HG03159 (cell line): ENCODE measurements around the gene NEURL1B.

Experiments
- ATAC-seq: cut with Tn5 transposase; IDR thresholded peaks from one replicate; pipeline ENCODE4 v1.9.1; 2021; ENCODE audit warnings: mild to moderate bottlenecking, moderate library complexity; ENCODE audit not compliant: unreplicated experiment

The NEURL1B gene

GRCh38 chr5:172713113-172713808 is 72.2 kb downstream of the NEURL1B start:
- peak; percentile 50 for ATAC-seq

DNA sequence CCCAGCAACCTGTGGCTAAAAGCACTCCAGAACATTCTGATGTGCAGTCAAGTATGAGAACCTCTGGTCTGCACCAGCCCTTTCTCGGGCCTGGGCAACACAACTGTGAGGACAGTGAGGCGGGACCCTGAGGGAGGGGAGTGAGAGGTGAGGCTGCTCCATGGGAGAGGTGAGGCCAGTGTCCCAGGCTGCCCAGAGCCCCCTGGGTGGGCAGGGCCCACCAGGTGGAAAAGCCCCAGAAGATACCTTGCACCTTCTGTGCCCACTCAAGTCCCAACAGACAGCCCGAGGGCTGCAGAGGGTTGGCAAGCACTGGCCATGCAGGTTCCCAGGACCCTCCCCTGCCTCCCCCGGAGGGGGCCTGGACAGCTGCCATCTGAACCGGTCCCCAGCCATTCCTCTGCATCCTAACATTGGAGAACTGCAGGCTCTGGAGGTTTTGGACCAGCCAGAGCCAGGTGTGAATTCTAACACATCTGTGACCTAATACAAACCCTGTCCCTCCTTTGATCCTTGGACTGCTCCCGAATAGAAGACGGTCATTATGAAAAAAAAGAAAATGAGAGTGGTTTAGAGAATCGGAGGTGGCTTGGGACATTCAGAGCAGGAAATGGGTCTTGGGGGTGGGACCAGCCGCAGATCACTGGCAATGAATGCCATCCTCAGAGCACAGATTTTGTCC is 72.9 kb downstream of the NEURL1B start:
- no peak for ATAC-seq

GRCh38 chr5:172714491-172715420 is 73.7 kb downstream of the NEURL1B start:
- peak; percentile 69 for ATAC-seq

- no peak for ATAC-seq
Observed at GRCh38 chr5:172715421-172715780, 74.3 kb downstream of the NEURL1B start.

- ATAC-seq: no peak
Observed at GRCh38 chr5:172715931-172716682, 75.0 kb downstream of the NEURL1B start.

DNA sequence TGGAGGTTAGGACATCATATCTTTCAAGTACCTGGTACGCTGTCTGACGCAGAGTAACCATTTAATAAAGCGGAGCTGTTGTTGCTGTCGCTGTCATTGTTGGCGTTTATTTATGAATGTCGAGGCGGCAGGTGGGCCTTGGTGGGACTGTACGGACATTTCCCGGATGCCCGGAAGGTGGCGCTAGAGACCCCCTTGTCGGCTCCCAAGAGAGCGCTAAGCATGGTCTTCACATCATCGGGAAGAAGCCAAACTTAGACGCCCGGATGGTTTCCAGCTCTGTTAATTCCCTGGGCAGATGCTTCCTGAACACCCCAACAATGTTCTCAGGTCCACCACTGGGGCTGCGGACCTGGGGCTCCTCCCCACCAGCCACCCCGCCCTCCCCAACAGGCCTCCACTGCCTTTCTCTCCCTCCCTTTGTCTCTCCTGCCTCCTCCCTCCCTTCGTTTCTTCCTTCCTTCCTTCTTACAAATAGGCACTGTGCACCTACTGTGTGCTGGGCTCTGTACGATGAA is 75.8 kb downstream of the NEURL1B start:
- ATAC-seq: no peak

DNA sequence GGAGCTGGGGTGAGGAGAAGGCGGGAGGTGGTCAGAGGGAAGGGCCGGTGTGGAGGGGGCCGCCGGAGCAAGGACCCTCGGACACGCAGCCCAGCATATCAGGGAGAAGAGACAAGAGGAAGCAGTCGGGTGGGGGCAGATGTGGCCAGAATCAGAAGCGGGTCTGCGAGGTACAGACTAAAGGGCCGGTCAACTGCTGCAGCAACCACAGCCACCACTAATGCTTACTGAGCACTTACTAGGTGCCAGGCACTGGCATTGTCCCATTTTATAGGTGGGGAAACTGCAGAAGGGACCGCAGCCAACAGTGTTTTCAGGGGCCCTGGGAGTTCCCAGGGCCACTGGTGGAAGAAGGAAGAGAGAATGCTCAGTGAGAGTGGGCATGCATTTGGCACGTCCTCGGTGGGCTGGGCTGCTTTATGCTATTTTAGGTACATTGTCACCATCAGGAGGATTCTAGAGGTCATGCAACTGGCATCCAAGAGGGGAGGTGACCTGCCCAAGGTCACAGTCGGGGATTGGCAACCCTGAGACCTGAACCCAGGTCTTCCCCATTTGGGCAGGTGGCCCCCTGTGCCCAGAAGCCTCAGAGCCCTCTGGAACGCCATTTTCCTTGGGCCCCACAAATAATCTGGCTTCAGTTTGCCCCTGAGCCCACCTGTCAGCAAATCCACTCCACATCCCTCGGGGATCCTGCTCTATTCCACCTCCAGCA is 76.6 kb downstream of the NEURL1B start:
- no peak for ATAC-seq

GRCh38 chr5:172718527-172719114 is 77.6 kb downstream of the NEURL1B start:
- no peak for ATAC-seq

DNA sequence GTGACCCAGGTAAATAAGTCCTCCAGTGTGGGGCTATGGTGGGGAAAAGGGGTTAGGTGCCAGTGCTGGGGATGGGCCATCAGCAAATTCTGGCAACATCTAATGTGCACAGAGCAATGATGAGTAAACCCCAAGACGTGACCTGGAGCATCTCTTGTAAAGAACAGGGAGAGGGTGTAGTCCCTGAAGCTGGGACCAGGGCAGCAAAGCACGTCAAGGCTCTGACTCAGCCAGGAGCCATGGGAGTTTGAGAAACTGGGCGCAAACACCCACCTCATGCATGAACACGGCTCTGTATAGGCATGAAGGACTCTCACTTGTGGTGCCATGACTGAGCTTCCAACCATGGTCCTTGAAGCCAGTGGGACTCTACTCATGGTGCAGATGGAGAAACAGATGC is 78.1 kb downstream of the NEURL1B start:
- no peak for ATAC-seq

GRCh38 chr5:172720655-172721054 is 79.6 kb downstream of the NEURL1B start:
- no peak for ATAC-seq

- ATAC-seq: no peak
Observed at GRCh38 chr5:172721455-172722326, 80.6 kb downstream of the NEURL1B start.

- ATAC-seq: no peak
Observed at GRCh38 chr5:172722327-172722815, 81.3 kb downstream of the NEURL1B start.

GRCh38 chr5:172723508-172723907 is 82.4 kb downstream of the NEURL1B start:
- no peak for ATAC-seq

- no peak for ATAC-seq
Observed at GRCh38 chr5:172724242-172725183, 83.5 kb downstream of the NEURL1B start.

GRCh38 chr5:172725273-172725672 is 84.2 kb downstream of the NEURL1B start:
- ATAC-seq: no peak

DNA sequence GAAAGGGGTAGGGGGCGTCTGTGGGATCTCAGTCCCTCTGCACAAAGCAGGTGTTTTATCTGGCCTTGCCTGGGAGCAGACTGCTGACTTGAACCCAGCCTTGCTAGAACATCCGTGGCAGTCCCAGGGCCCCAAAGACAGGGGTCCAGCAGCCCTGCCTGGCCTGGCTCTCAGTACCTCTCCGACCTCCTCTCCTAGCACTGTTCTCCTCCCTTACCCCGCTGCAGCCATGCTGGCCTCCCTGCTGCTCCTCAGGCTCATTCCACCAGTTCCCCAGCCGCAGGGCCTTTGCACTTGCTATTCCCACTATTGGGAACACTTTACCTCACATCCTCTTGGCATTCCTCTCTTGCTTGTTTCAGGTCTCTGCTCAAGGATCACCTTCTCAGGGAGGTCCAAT is 84.7 kb downstream of the NEURL1B start:
- ATAC-seq: no peak

DNA sequence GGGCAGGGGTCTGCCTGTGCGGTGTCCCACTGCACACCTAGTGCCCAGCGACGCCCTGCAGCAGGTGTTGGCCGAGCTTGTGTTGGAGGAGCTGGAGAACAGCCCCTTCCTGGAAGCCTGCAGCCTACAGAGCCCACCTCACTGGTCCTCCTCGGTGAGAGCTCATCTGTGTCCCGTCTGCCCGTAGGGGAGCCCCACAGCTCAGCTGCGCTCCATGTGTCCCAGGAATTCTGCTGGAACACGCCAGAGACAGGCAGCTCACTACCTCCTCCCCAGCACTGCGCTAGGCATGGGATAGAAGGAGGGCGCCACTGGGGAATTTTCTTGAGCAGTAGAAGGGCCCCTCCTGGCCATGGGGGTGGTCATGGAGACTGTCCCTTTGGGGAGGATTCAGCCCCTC is 85.9 kb downstream of the NEURL1B start:
- no peak for ATAC-seq
